HFF-Myc (cell line): ENCODE results near the gene MTR.

Experiments used
- DNase-seq: peaks from one replicate; pipeline ENCODE4 v3.0.0-alpha.2; 2011; ENCODE audit warnings: low read depth; ENCODE audit errors: extremely low read depth
- H3K4me3 ChIP-seq: replicated peaks from 2 replicates; pipeline ENCODE4 v1.5.1; 2011; ENCODE audit warnings: low read depth, mild to moderate bottlenecking, control low read depth, low read length
- CTCF ChIP-seq: IDR thresholded peaks from 2 replicates; pipeline ENCODE4 v1.5.1; 2012; ENCODE audit warnings: mild to moderate bottlenecking, low read depth, low read length, control low read depth; ENCODE audit errors: missing control alignments

MTR gene

GRCh38 chr1:236860101-236860500 is 65.0 kb downstream of the MTR start:
- no peak for DNase-seq

DNA sequence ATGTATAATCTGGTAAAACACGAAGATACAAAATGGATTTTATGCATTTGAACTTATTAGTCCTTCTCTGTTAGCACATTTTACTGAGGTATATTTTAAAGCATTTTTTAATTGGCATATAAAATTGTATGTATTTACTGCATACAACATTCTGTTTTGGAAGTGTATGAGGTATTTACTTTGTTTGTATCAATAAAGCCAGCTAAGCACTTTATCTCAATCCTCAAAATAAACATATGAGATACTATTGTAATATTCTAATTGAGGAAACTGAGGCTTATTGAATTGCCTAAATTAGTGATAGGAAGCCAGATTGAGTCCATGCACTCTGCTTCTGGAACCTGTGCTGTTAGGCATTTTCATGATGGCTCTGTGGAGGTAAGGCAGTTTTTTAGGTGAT is 65.6 kb downstream of the MTR start:
- no peak for TF ChIP-seq CTCF
- DNase-seq = no peak
- H3K4me3 ChIP-seq = no peak overlapping the region

More at GRCh38 chr1:236860101-236860500, 65.0 kb downstream of the MTR start:
- no peak for TF ChIP-seq CTCF
- no peak overlapping the region for H3K4me3 ChIP-seq

DNA sequence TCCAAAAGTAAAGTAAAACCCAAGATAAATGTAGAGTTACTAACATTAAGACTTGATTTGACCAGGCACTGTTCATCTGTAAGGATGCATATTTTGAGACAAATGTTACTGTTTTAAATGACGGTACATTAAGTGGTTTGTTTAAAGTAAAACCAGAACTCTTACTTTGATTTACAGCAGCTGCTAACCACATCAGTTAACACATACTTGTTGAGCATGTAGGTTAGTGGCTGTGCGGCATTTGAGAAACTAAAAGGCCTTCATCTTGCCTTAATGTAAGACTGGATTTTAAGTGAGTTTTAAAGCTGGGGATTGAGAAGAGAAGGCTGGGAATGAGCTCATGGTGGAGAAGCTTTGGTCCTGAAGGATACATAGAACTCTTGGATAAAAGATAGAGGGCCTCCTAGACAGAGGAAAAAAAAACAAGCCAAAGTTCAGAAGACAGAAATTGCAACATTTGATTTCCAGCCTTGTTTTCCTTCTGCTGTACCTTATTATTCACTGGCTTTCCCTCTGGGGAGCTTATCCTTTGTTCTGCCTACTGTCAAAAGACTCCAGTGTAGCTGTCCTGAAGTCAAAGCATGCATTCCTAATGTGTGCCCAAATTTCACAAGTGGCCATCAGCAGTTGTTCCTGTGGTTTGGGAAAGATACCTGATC is 66.6 kb downstream of the MTR start:
- H3K4me3 ChIP-seq = no peak overlapping the region
- no peak for DNase-seq
- TF ChIP-seq CTCF = no peak

DNA sequence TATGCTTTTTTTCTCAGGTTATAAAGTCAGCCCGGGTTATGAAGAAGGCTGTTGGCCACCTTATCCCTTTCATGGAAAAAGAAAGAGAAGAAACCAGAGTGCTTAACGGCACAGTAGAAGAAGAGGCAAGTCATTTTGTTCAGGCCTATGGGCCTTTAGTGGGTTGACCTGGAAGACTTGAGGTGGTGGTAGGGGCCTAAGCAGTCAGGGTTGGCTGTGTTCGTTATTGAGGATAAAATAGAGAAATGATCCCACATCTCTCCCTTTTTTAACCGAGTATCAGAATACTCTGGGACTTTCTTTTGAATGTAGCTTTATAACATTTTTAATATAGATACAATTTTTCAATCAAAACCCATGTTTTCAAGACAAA is 67.1 kb downstream of the MTR start:
- no peak for TF ChIP-seq CTCF
- H3K4me3 ChIP-seq = no peak overlapping the region
- no peak for DNase-seq

- no peak for DNase-seq
- no peak overlapping the region for H3K4me3 ChIP-seq
- TF ChIP-seq CTCF = no peak
Measured at GRCh38 chr1:236862615-236863211, 67.6 kb downstream of the MTR start.

- H3K4me3 ChIP-seq = no peak overlapping the region
- no peak for TF ChIP-seq CTCF
- no peak for DNase-seq
Measured at GRCh38 chr1:236864211-236864610, 69.1 kb downstream of the MTR start.
